Osteoblast (primary cell): Measurements from ENCODE around the gene C15orf40. TPM values are rescaled to one million over a fixed set of nuclear protein-coding genes. Genes with fewer than 3 reads are reported as not detected.

Experiments
- DNase-seq: peaks from one replicate; pipeline ENCODE4 v3.0.0; 2011; ENCODE audit warnings: low spot score, mixed read lengths; ENCODE audit not compliant: insufficient read length; ENCODE audit errors: missing footprints
- H2AFZ ChIP-seq: 2 replicates; pipeline ENCODE4 v1.6.0; 2011; ENCODE audit warnings: mild to moderate bottlenecking, low read length
- H3K27ac ChIP-seq: 2 replicates; pipeline ENCODE4 v1.5.1; 2011; ENCODE audit warnings: mild to moderate bottlenecking, low read depth, low read length, moderate library complexity
- H3K27me3 ChIP-seq: 2 replicates; pipeline ENCODE4 v1.6.0; 2012; ENCODE audit warnings: mild to moderate bottlenecking, control low read depth, inconsistent platforms, low read length, moderate library complexity; ENCODE audit not compliant: insufficient read depth
- H3K36me3 ChIP-seq: 2 replicates; pipeline ENCODE4 v1.5.1; 2011; ENCODE audit warnings: mild to moderate bottlenecking, low read length, control low read depth, moderate library complexity; ENCODE audit not compliant: insufficient read depth
- H3K4me1 ChIP-seq: 2 replicates; pipeline ENCODE4 v1.5.1; 2011; ENCODE audit warnings: mild to moderate bottlenecking, low read length, control low read depth, moderate library complexity; ENCODE audit not compliant: insufficient read depth
- H3K4me2 ChIP-seq: 2 replicates; pipeline ENCODE4 v1.6.0; 2011; ENCODE audit warnings: mild to moderate bottlenecking, low read length; ENCODE audit not compliant: insufficient read depth
- H3K4me3 ChIP-seq: fragments of 200-600 bp; sonication (generic); 3 replicates; pipeline ENCODE4 v1.5.1; 2012; ENCODE audit warnings: mild to moderate bottlenecking, low read length, inconsistent platforms; ENCODE audit not compliant: insufficient read depth
- H3K79me2 ChIP-seq: 2 replicates; pipeline ENCODE4 v1.6.0; 2012; ENCODE audit warnings: mild to moderate bottlenecking, low read length, control low read depth, inconsistent platforms; ENCODE audit not compliant: insufficient read depth
- H3K9me3 ChIP-seq: 2 replicates; pipeline ENCODE4 v1.5.1; 2011; ENCODE audit warnings: low read depth, low read length, control low read depth
- H4K20me1 ChIP-seq: 2 replicates; pipeline ENCODE4 v1.6.0; 2012; ENCODE audit warnings: mild to moderate bottlenecking, low read length, control low read depth; ENCODE audit not compliant: insufficient read depth
- CTCF ChIP-seq: IDR thresholded peaks from 2 replicates; pipeline ENCODE4 v1.5.1; 2011; ENCODE audit warnings: mild to moderate bottlenecking, low read depth, low read length, moderate library complexity; ENCODE audit errors: extremely low read depth
- total RNA-seq: library from RNA; depleted of rRNA; stranded (reverse); fragments of >200 nt; gene quantifications from 2 replicates; pipeline ENCODE4 v1.2.3, GENCODE V29; 2012

Gene C15orf40
- total RNA-seq, 1 donor = 13.4 TPM

DNA sequence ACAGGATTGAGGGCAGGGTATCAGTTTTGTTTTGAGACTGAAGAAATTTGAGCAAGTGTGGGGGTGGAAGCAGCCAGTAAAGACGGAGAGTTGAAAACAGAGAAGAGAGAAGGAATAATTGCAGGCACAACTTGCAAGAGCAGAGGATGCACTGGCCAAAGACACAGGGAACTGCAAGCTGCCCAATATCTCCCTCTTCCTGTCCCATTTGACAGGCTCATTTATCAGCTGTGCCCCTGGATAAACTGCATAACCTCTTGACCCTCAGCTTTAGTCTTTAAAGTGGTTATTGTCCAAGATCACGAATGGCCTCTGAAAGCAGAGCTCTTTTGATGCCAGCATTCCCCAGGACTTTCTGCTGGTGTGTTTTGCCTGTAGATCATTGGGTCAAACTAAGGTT lies 30.5 kb downstream of the C15orf40 start:
- Histone ChIP-seq H3K79me2 (no peaks in the 10 kb centered on the region), H3K27ac (no peak overlapping the region), H3K4me1 (peaks cover 6% of the 10 kb centered on the region), H3K27me3 (no peaks in the 10 kb centered on the region), H3K4me2 (no peak overlapping the region), H3K4me3 (no peak overlapping the region), H2AFZ (no peak overlapping the region), H3K9me3 (no peaks in the 10 kb centered on the region), H3K36me3 (no peaks in the 10 kb centered on the region), H4K20me1 (no peaks in the 10 kb centered on the region)
- no peak for TF ChIP-seq CTCF
- DNase-seq = no peak

DNA sequence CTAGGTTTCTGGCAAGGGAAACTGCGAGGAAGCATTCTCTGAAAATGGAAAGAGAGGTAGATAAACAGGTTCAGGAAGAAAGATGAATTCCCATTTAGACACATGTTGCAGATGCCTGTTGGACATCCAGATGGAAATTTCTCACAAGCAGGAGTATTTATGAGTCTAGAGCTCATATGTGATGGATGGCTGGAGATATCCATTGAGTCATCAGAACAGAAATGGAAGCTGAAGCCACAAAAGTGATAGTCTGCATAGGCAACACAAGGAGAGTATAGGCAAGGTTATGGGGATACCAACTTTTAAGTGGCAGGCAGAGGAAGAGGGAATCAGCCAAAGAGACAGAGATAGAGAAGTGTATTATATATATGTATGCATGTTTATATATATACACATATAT lies 31.7 kb downstream of the C15orf40 start:
- no peak for TF ChIP-seq CTCF
- Histone ChIP-seq H3K27ac (no peak overlapping the region), H3K79me2 (no peaks in the 10 kb centered on the region), H4K20me1 (no peaks in the 10 kb centered on the region), H3K27me3 (no peaks in the 10 kb centered on the region), H3K4me3 (no peak overlapping the region), H3K4me1 (no peaks in the 10 kb centered on the region), H3K9me3 (no peaks in the 10 kb centered on the region), H3K36me3 (no peaks in the 10 kb centered on the region), H3K4me2 (no peak overlapping the region), H2AFZ (no peak overlapping the region)
- DNase-seq = no peak

GRCh38 chr15:82978438-82978837 lies 33.0 kb downstream of the C15orf40 start:
- Histone ChIP-seq H3K4me3 (no peak overlapping the region), H3K4me2 (no peak overlapping the region), H3K9me3 (no peaks in the 10 kb centered on the region), H4K20me1 (no peaks in the 10 kb centered on the region), H3K79me2 (no peaks in the 10 kb centered on the region), H2AFZ (no peak overlapping the region), H3K4me1 (no peaks in the 10 kb centered on the region), H3K36me3 (no peaks in the 10 kb centered on the region), H3K27ac (no peak overlapping the region), H3K27me3 (no peaks in the 10 kb centered on the region)
- DNase-seq = no peak
- TF ChIP-seq CTCF = no peak

DNA sequence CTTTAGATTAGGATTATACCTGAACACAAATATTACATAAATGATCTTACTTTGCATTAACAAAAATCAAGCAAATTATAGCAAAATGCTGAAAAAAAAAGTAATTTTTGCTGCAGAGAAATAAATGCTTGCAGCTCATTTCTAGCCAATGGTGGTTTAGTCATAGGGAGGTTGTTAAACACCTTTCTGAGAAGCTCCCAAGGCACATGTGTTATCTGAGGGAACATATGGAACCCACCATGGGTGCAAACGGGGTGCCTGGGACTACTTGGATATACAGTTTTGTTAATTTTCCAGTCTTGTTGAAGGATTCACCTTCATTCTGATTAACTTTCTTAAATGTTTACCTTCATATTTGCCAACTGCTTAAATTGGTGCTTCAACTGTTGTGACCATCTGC lies 34.4 kb downstream of the C15orf40 start:
- Histone ChIP-seq H3K4me3 (no peak overlapping the region), H3K4me2 (no peak overlapping the region), H3K27me3 (no peaks in the 10 kb centered on the region), H2AFZ (no peak overlapping the region), H3K9me3 (no peaks in the 10 kb centered on the region), H3K4me1 (no peaks in the 10 kb centered on the region), H3K36me3 (no peaks in the 10 kb centered on the region), H3K79me2 (no peaks in the 10 kb centered on the region), H4K20me1 (no peaks in the 10 kb centered on the region), H3K27ac (no peak overlapping the region)
- TF ChIP-seq CTCF = no peak
- DNase-seq = peak; percentile 61
